ENCODE results near the gene HSD17B8. TPM values are rescaled to one million over a fixed set of nuclear protein-coding genes. Genes with fewer than 3 reads are reported as not detected.
A peak's percentile ranks its signal among the peaks of the same experiment; 100 is the strongest.

Gene HSD17B8
- total and polyA plus RNA-seq, 10 of the 15 experiments (the other 5 are each of a cell fraction or from before 2014, with no cell fraction given), result 3.1 to 54.3 (median 26.5) TPM

- CTCF ChIA-PET, result interaction anchor here (2.4 kb wide), 1 partner anchor 44 kb away, joined by 19 read pairs; no protein-coding TSS in a partner anchor
- Histone ChIP-seq H3K79me2 (ENCODE audit: control insufficient read depth, insufficient read depth, low read length) (peaks cover 24% of the 10 kb centered on the region), H4K20me1 (ENCODE audit: control insufficient read depth, insufficient read depth) (no peaks in the 10 kb centered on the region), H3K4me2 (ENCODE audit: control insufficient read depth, insufficient read depth) (peak overlapping the region; percentile 98), H3K36me3 (ENCODE audit: control insufficient read depth in 2 of 2, insufficient read depth in 2 of 2, low read length in 1 of 2) (peaks cover 8 to 20% of the 10 kb centered on the region in 2 experiments), H3K4me1 (ENCODE audit: control insufficient read depth, insufficient read depth, low read length) (peaks cover 33% of the 10 kb centered on the region), H3K4me3 (peak overlapping the region; percentile 94), H2AFZ (ENCODE audit: control insufficient read depth, low read depth, low read length) (peak overlapping the region; percentile 11), H3K27me3 (replicated peaks in 1 of 2; ENCODE audit: control insufficient read depth in 2 of 2, insufficient read depth in 2 of 2, low read length in 1 of 2) (no peaks in the 10 kb centered on the region), H3K9me3 (replicated peaks; ENCODE audit: control insufficient read depth, insufficient read depth, low read length) (no peaks in the 10 kb centered on the region), H3K9ac (ENCODE audit: control insufficient read depth, insufficient read depth, low read length) (peak overlapping the region; percentile 80), H3K27ac (ENCODE audit: control insufficient read depth, insufficient read depth) (peak overlapping the region; percentile 78)
- in situ Hi-C loops (cut with MboI) (no loop called here), intact Hi-C loops (cut with micrococcal nuclease; ENCODE audit: unreplicated experiment) (loop anchor here (1.0 to 10.0 kb wide), 2 partner anchors 43 to 369 kb away; no protein-coding TSS in a partner anchor)
- POLR2A ChIA-PET, result interaction anchor here (0.5 to 1.2 kb wide), 4 partner anchors 10 to 114 kb away, joined by 3 to 4 read pairs (median 3); no protein-coding TSS in a partner anchor
- ATAC-seq, result peak; percentile 29
- DNase-seq (ENCODE audit: low read depth, low spot score), result no peak
- WGBS (ENCODE audit: insufficient coverage, insufficient replicate concordance, low lambda C conversion rate, missing lambda C conversion rate), result 6% methylated on average over 17 of the region's 17 CpGs
- SMC1A ChIA-PET (ENCODE audit: uncharacterized antibody, unreplicated experiment), result interaction anchor here (1.0 to 1.3 kb wide), 2 partner anchors 41 to 43 kb away, joined by 3 to 8 read pairs; no protein-coding TSS in a partner anchor
- BruUV-seq (replicated peaks), result no TSS peak
- RAD21 ChIA-PET (ENCODE audit: unreplicated experiment), result interaction anchor here (2.9 kb wide), 1 partner anchor 44 kb away, joined by 25 read pairs; no protein-coding TSS in a partner anchor
- FAIRE-seq, result no peak
- TF ChIP-seq ZNF384 (IDR thresholded peaks at IDR 0.05; ENCODE audit: borderline replicate concordance, low read depth, low read length) (no peak), BCL3 (IDR thresholded peaks at IDR 0.05; ENCODE audit: borderline replicate concordance, insufficient read depth, low read depth, low read length, poor library complexity, severe bottlenecking) (peak; percentile 22), ATF7 (IDR thresholded peaks at IDR 0.05; ENCODE audit: low read depth) (no peak), MEF2B (IDR thresholded peaks at IDR 0.05; ENCODE audit: partially characterized antibody, poor library complexity, severe bottlenecking) (no peak), WRNIP1 (IDR thresholded peaks at IDR 0.05; ENCODE audit: borderline replicate concordance, low read depth, low read length) (no peak), SMC3 (IDR thresholded peaks at IDR 0.05; ENCODE audit: borderline replicate concordance, low read length) (no peak; the same call in 1 of the 2 replicates), MEF2A (IDR thresholded peaks at IDR 0.05; ENCODE audit: insufficient read depth, low read depth, low read length) (no peak), CBX3 (IDR thresholded peaks at IDR 0.05; ENCODE audit: borderline replicate concordance, low read depth) (no peak), E2F4 (IDR thresholded peaks at IDR 0.05; ENCODE audit: low read depth, low read length) (no peak), ZNF24 (IDR thresholded peaks at IDR 0.05) (no peak), CREB1 (IDR thresholded peaks at IDR 0.05; ENCODE audit: low read depth) (no peak), FOXK2 (IDR thresholded peaks at IDR 0.05) (no peak), SMARCA5 (IDR thresholded peaks at IDR 0.05) (no peak), RAD51 (IDR thresholded peaks at IDR 0.05) (no peak), RAD21 (IDR thresholded peaks at IDR 0.05; ENCODE audit: insufficient read depth, low read depth, low read length) (peak; percentile 27; the same call in 1 of the 2 replicates), MXI1 (IDR thresholded peaks at IDR 0.05; ENCODE audit: low read depth, low read length) (peak; percentile 43; the same call in 1 of the 2 replicates), HCFC1 (IDR thresholded peaks at IDR 0.05; ENCODE audit: low read length) (no peak), ZNF217 (IDR thresholded peaks at IDR 0.05) (no peak), BMI1 (IDR thresholded peaks at IDR 0.05; ENCODE audit: borderline replicate concordance) (no peak), POLR2AphosphoS2 (IDR thresholded peaks at IDR 0.05; ENCODE audit: low read depth, low read length) (no peak), SREBF1 (IDR thresholded peaks at IDR 0.05; ENCODE audit: low read length) (no peak), TCF3 (IDR thresholded peaks at IDR 0.05; ENCODE audit: borderline replicate concordance, insufficient read depth, low read depth, low read length) (no peak), IKZF2 (IDR thresholded peaks at IDR 0.05) (peak; percentile 7 to 19; a peak in 1 of 4 replicates)
Measured at GRCh38 chr6:33205191-33206026, 954 bp downstream of the HSD17B8 start.
